ENCODE results near the gene NRAS.

NRAS gene

GRCh38 chr1:114716304-114717170 lies at the start of gene NRAS:
NRAS (minus strand) TSS chr1:114716771; CDS start chr1:114716160, 611 bp downstream.
- H3K4me3 ChIP-seq (ENCODE audit: low read length) = peak within 1 kb of the TSS; percentile 95
- no peak for TF ChIP-seq CTCF (IDR thresholded peaks at IDR 0.05; ENCODE audit: insufficient read depth, low read depth, low read length, missing control alignments)
- DNase-seq (ENCODE audit: low read depth) = peak; percentile 93

- H3K4me3 ChIP-seq (ENCODE audit: low read length) = no peak overlapping the region
- TF ChIP-seq CTCF (IDR thresholded peaks at IDR 0.05; ENCODE audit: insufficient read depth, low read depth, low read length, missing control alignments) = no peak
- DNase-seq (ENCODE audit: low read depth) = no peak
These were observed 48.1 kb upstream of the NRAS start for GRCh38 chr1:114764689-114765088.

- peak; percentile 72 for DNase-seq (ENCODE audit: low read depth)
- peak overlapping the region; percentile 100 for H3K4me3 ChIP-seq (ENCODE audit: low read length)
- no peak for TF ChIP-seq CTCF (IDR thresholded peaks at IDR 0.05; ENCODE audit: insufficient read depth, low read depth, low read length, missing control alignments)
These were observed 41.8 kb upstream of the NRAS start for GRCh38 chr1:114758256-114758832.

GRCh38 chr1:114757455-114758255 lies 41.1 kb upstream of the NRAS start, which contains the start of gene CSDE1:
CSDE1 (minus strand) TSS chr1:114757984; CDS start chr1:114739890, 18,094 bp downstream.
- DNase-seq (ENCODE audit: low read depth) = peak; percentile 98
- H3K4me3 ChIP-seq (ENCODE audit: low read length) = peak within 1 kb of the TSS; percentile 100
- peak; percentile 67 for TF ChIP-seq CTCF (IDR thresholded peaks at IDR 0.05; ENCODE audit: insufficient read depth, low read depth, low read length, missing control alignments)

- peak overlapping the region; percentile 100 for H3K4me3 ChIP-seq (ENCODE audit: low read length)
- peak; percentile 86 for DNase-seq (ENCODE audit: low read depth)
- no peak for TF ChIP-seq CTCF (IDR thresholded peaks at IDR 0.05; ENCODE audit: insufficient read depth, low read depth, low read length, missing control alignments)
These were observed 40.4 kb upstream of the NRAS start for GRCh38 chr1:114756949-114757454.

- H3K4me3 ChIP-seq (ENCODE audit: low read length) = peak overlapping the region; percentile 100
- TF ChIP-seq CTCF (IDR thresholded peaks at IDR 0.05; ENCODE audit: insufficient read depth, low read depth, low read length, missing control alignments) = no peak
- no peak for DNase-seq (ENCODE audit: low read depth)
These were observed 39.7 kb upstream of the NRAS start for GRCh38 chr1:114756009-114756892.

All from epithelial cell of esophagus (primary cell).